GM23248 (cell line): ENCODE data around the gene FAM25G.
"Not testable (repeated sequence)": the region's sequence is repeated elsewhere in the genome, so short reads cannot be mapped to it uniquely, and the experiment has no call there.

Experiments
- EZH2 ChIP-seq: fragments of 200-600 bp; sonication (generic); IDR thresholded peaks from 2 replicates; pipeline ENCODE4 v1.6.1; 2018; ENCODE audit warnings: antibody characterized with exemption, mild to moderate bottlenecking; ENCODE audit not compliant: insufficient read depth, poor library complexity, severe bottlenecking
- EZH2phosphoT487 ChIP-seq: fragments of 200-600 bp; sonication (generic); IDR thresholded peaks from 2 replicates; pipeline ENCODE4 v1.6.1; 2018; ENCODE audit warnings: antibody characterized with exemption, moderate library complexity, mild to moderate bottlenecking, low read depth; ENCODE audit not compliant: insufficient read depth

- TF ChIP-seq EZH2, EZH2phosphoT487: not testable (repeated sequence)
Observed at GRCh38 chr10:47482367-47482766, 9.1 kb downstream of the FAM25G start.
